Astrocyte (in vitro differentiated cells and primary cell): ENCODE results near the gene NDUFB11. TPM values are rescaled to one million over a fixed set of nuclear protein-coding genes. Genes with fewer than 3 reads are reported as not detected.
"Not testable (repeated sequence)": the region's sequence is repeated elsewhere in the genome, so short reads cannot be mapped to it uniquely, and the experiment has no call there.

Experiments
- DNase-seq: peaks from one replicate; pipeline ENCODE4 v3.0.0-alpha.2; 2010; ENCODE audit warnings: low read depth
- FAIRE-seq: peaks from 2 replicates; lab custom pipeline; 2011; peaks lifted over from hg19 to GRCh38; lab: Jason Lieb, UNC
- H2AFZ ChIP-seq: 2 replicates; pipeline ENCODE4 v1.6.0; 2012; ENCODE audit warnings: low read depth, low read length, inconsistent platforms
- H3K27ac ChIP-seq: 2 replicates; pipeline ENCODE4 v1.5.1; 2011; ENCODE audit warnings: low read depth, low read length, inconsistent platforms
- H3K27me3 ChIP-seq: 2 replicates; pipeline ENCODE4 v1.6.0; 2011; ENCODE audit warnings: low read length, inconsistent platforms; ENCODE audit not compliant: insufficient read depth
- H3K36me3 ChIP-seq: 2 replicates; pipeline ENCODE4 v1.5.1; 2011; ENCODE audit warnings: low read length, inconsistent platforms; ENCODE audit not compliant: insufficient read depth
- H3K4me1 ChIP-seq: 2 replicates; pipeline ENCODE4 v1.5.1; 2011; ENCODE audit warnings: low read length, inconsistent platforms; ENCODE audit not compliant: insufficient read depth
- H3K4me2 ChIP-seq: 2 replicates; pipeline ENCODE4 v1.6.0; 2012; ENCODE audit warnings: low read length, inconsistent platforms
- H3K4me3 ChIP-seq: 2 replicates; pipeline ENCODE4 v1.5.1; 2011; ENCODE audit warnings: low read depth, mild to moderate bottlenecking, low read length, inconsistent platforms; ENCODE audit not compliant: insufficient read depth
- H3K79me2 ChIP-seq: 2 replicates; pipeline ENCODE4 v1.6.0; 2012; ENCODE audit warnings: mild to moderate bottlenecking, low read length, inconsistent platforms; ENCODE audit not compliant: insufficient read depth
- H3K9ac ChIP-seq: 2 replicates; pipeline ENCODE4 v1.6.0; 2012; ENCODE audit warnings: mild to moderate bottlenecking, low read length, inconsistent platforms
- H3K9me3 ChIP-seq: 2 replicates; pipeline ENCODE4 v1.5.1; 2012; ENCODE audit warnings: low read depth, mild to moderate bottlenecking, low read length, inconsistent platforms; ENCODE audit not compliant: insufficient read depth
- H4K20me1 ChIP-seq: 2 replicates; pipeline ENCODE4 v1.6.0; 2012; ENCODE audit warnings: low read length, inconsistent platforms; ENCODE audit not compliant: insufficient read depth
- H3K27ac Mint-ChIP-seq: one replicate; pipeline ENCODE4 v1.8.0; 2021; ENCODE audit warnings: mild to moderate bottlenecking, mixed read lengths; ENCODE audit not compliant: unreplicated experiment
- H3K27me3 Mint-ChIP-seq: one replicate; pipeline ENCODE4 v1.8.0; 2021; ENCODE audit warnings: low read depth, mixed read lengths; ENCODE audit not compliant: unreplicated experiment
- H3K36me3 Mint-ChIP-seq: one replicate; pipeline ENCODE4 v1.8.0; 2021; ENCODE audit warnings: low read depth, mixed read lengths; ENCODE audit not compliant: unreplicated experiment
- H3K4me1 Mint-ChIP-seq: one replicate; pipeline ENCODE4 v1.8.0; 2021; ENCODE audit warnings: low read depth, mixed read lengths; ENCODE audit not compliant: unreplicated experiment
- H3K4me3 Mint-ChIP-seq: one replicate; pipeline ENCODE4 v1.8.0; 2021; ENCODE audit warnings: mild to moderate bottlenecking, moderate library complexity, mixed read lengths; ENCODE audit not compliant: unreplicated experiment
- H3K9me3 Mint-ChIP-seq: one replicate; pipeline ENCODE4 v1.8.0; 2021; ENCODE audit warnings: mild to moderate bottlenecking, mixed read lengths; ENCODE audit not compliant: unreplicated experiment
- EZH2 ChIP-seq: IDR thresholded peaks from 2 replicates; pipeline ENCODE4 v1.6.1; 2012; ENCODE audit warnings: mild to moderate bottlenecking, low read length, inconsistent platforms; ENCODE audit not compliant: insufficient read depth
- total RNA-seq: library from RNA; stranded (reverse); gene quantifications from 2 replicates; pipeline ENCODE4 v1.2.1, GENCODE V29; 2021
- TF ChIP-seq, protein P1 (sequence below): IDR thresholded peaks from 2 replicates; pipeline ENCODE4 v1.5.1; 2011; ENCODE audit warnings: low read depth, mild to moderate bottlenecking, inconsistent platforms, low read length, moderate library complexity; ENCODE audit not compliant: insufficient read depth

Gene NDUFB11
- total RNA-seq, 1 donor from 2014 or later = 86.3 TPM

DNA sequence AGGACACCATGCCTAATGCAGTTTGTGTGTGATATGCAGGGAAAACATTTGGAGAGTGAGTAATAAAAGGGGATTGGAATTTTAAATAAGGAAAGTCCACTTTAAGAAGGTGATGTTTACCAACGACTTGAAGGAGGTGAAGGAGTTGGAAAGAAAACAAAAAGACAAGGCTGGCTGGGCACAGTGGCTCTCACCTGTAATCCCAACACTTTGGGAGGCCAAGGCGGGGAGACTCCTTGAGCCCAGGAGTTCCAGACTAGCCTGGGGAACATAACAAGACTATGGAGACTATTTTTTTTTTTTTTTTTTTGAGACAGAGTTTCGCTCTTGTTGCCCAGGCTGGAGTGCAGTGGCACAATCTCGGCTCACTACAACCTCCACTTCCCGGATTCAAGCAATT, 11.0 kb downstream of the NDUFB11 start:
- H3K27ac ChIP-seq = no peak overlapping the region
- no peak overlapping the region for H3K4me3 ChIP-seq
- H3K27me3 ChIP-seq = no peaks in the 10 kb centered on the region
- H2AFZ ChIP-seq = no peak overlapping the region
- Mint-ChIP-seq H3K27ac (no peak overlapping the region), H3K36me3 (no peaks in the 10 kb centered on the region), H3K9me3 (no peaks in the 10 kb centered on the region), H3K4me3 (no peak overlapping the region), H3K27me3 (no peaks in the 10 kb centered on the region), H3K4me1 (no peaks in the 10 kb centered on the region)
- H3K9me3 ChIP-seq = no peaks in the 10 kb centered on the region
- TF ChIP-seq, protein P1, sequence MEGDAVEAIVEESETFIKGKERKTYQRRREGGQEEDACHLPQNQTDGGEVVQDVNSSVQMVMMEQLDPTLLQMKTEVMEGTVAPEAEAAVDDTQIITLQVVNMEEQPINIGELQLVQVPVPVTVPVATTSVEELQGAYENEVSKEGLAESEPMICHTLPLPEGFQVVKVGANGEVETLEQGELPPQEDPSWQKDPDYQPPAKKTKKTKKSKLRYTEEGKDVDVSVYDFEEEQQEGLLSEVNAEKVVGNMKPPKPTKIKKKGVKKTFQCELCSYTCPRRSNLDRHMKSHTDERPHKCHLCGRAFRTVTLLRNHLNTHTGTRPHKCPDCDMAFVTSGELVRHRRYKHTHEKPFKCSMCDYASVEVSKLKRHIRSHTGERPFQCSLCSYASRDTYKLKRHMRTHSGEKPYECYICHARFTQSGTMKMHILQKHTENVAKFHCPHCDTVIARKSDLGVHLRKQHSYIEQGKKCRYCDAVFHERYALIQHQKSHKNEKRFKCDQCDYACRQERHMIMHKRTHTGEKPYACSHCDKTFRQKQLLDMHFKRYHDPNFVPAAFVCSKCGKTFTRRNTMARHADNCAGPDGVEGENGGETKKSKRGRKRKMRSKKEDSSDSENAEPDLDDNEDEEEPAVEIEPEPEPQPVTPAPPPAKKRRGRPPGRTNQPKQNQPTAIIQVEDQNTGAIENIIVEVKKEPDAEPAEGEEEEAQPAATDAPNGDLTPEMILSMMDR = no peak
- no peak for TF ChIP-seq EZH2
- H3K79me2 ChIP-seq = no peaks in the 10 kb centered on the region
- FAIRE-seq (no peak), DNase-seq (no peak)
- H3K36me3 ChIP-seq = no peaks in the 10 kb centered on the region
- no peaks in the 10 kb centered on the region for H3K4me1 ChIP-seq
- no peak overlapping the region for H3K4me2 ChIP-seq
- no peak overlapping the region for H3K9ac ChIP-seq
- no peaks in the 10 kb centered on the region for H4K20me1 ChIP-seq

DNA sequence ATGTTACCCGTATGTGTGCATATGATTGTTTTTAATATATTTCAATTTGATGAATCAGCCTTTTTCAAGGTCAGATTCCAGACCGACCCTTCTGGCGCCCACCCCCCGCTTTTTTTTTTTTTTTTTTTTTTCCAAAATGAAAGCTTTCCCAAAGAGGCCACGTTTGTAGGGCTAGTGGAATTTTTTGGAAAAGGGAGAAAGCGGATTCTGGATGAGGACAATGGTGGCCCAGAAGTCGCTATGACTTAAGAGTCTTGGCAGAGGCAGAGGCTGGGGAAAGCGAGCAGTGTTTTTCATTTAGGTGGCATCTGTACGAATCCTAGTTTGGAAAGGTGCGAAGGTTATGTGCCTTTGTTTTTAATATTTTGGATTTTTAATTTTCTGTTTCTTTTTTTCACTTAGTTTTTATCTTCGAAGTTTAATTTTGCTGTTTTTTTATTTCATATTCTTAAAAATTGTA, 14.6 kb downstream of the NDUFB11 start:
- Mint-ChIP-seq H3K4me3 (peak overlapping the region; percentile 95), H3K9me3 (no peaks in the 10 kb centered on the region), H3K27me3 (no peaks in the 10 kb centered on the region), H3K27ac (peak overlapping the region; percentile 66), H3K4me1 (no peaks in the 10 kb centered on the region), H3K36me3 (no peaks in the 10 kb centered on the region)
- H3K4me1 ChIP-seq = no peaks in the 10 kb centered on the region
- H3K36me3 ChIP-seq = no peaks in the 10 kb centered on the region
- no peak overlapping the region for H2AFZ ChIP-seq
- no peaks in the 10 kb centered on the region for H3K27me3 ChIP-seq
- FAIRE-seq (no peak), DNase-seq (no peak)
- no peak for TF ChIP-seq EZH2
- TF ChIP-seq, protein P1 = no peak
- peak overlapping the region; percentile 81 for H3K4me3 ChIP-seq
- H3K27ac ChIP-seq = no peak overlapping the region
- no peaks in the 10 kb centered on the region for H3K79me2 ChIP-seq
- peak overlapping the region; percentile 93 for H3K4me2 ChIP-seq
- no peaks in the 10 kb centered on the region for H4K20me1 ChIP-seq
- no peaks in the 10 kb centered on the region for H3K9me3 ChIP-seq
- H3K9ac ChIP-seq = peak overlapping the region; percentile 83

DNA sequence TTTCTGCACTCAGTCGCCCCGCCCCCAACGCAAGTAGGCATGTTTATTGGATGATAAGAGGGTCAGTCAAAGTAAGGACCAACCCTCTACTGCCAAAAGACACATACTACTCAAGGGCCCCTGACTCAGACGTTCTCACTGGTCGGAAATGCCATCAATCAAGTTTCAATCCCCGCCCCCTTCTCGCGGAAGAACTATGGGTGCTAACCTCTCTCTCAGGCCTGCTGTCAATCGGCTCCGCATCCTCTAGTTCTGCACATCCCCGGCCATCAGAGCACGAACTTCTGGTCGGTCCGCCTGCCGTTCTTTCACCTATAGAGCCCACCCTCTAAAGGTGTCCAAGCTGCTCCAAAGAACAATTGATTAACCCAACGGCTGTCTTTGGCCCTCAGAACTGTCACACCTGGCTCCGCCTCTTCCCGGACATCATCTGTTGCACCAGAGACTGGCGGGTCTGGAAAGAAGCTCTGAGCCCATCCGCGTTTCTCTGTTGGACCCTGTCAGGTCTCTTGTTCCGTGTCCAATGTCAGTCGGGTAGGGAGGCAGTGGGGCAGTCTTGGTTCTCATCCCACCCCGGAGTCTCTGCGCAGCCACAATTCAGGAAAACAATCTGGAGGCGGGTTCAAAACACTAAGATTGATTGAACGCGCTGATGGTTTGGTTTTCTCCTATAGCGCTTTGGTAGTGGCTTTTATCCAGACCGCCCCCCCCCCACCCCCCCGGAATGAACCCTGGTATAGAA, 15.2 kb downstream of the NDUFB11 start:
- peak overlapping the region; percentile 98 for H2AFZ ChIP-seq
- Mint-ChIP-seq H3K36me3 (no peaks in the 10 kb centered on the region), H3K4me1 (no peaks in the 10 kb centered on the region), H3K9me3 (no peaks in the 10 kb centered on the region), H3K4me3 (peak overlapping the region; percentile 95), H3K27me3 (no peaks in the 10 kb centered on the region), H3K27ac (peak overlapping the region; percentile 93)
- DNase-seq = peak; percentile 94
- H3K27me3 ChIP-seq = no peaks in the 10 kb centered on the region
- H3K27ac ChIP-seq = peak overlapping the region; percentile 71
- no peaks in the 10 kb centered on the region for H4K20me1 ChIP-seq
- peak overlapping the region; percentile 81 for H3K4me3 ChIP-seq
- H3K79me2 ChIP-seq = no peaks in the 10 kb centered on the region
- TF ChIP-seq, protein P1 = no peak
- TF ChIP-seq EZH2 = no peak
- peak; percentile 95 for FAIRE-seq
- H3K4me2 ChIP-seq = peak overlapping the region; percentile 93
- no peaks in the 10 kb centered on the region for H3K36me3 ChIP-seq
- H3K9me3 ChIP-seq = no peaks in the 10 kb centered on the region
- peak overlapping the region; percentile 83 for H3K9ac ChIP-seq
- no peaks in the 10 kb centered on the region for H3K4me1 ChIP-seq

DNA sequence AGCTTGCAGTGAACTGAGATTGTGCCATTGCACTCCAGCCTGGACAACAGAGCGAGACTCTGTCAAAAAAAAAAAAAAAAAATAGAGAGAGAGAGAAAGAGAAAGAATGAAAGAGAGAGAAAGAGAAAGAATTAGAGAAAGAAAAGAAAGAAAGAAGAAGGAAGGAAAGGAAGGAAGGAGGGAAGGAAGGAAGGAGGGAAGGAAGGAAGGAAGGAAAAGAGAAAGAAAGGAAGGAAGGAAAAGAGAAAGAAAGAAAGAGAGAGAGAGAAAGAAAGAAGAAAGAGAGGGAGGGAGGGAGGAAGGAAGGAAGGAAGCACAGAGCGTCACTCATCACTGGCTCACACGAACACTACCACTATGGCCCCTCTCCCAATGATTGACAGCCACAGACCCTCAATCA, 20.0 kb downstream of the NDUFB11 start:
- not testable (repeated sequence) for H3K9me3 ChIP-seq, H3K4me1 Mint-ChIP-seq, H3K79me2 ChIP-seq, H3K27me3 Mint-ChIP-seq, H3K9me3 Mint-ChIP-seq, H3K4me3 Mint-ChIP-seq, H3K4me2 ChIP-seq, FAIRE-seq, H3K4me1 ChIP-seq, H2AFZ ChIP-seq, H3K36me3 Mint-ChIP-seq, H3K4me3 ChIP-seq, H3K27me3 ChIP-seq, H3K27ac ChIP-seq, DNase-seq, H3K27ac Mint-ChIP-seq, H4K20me1 ChIP-seq, H3K9ac ChIP-seq, H3K36me3 ChIP-seq
